ENCODE results near the gene PPM1D. TPM values are rescaled to one million over a fixed set of nuclear protein-coding genes. Genes with fewer than 3 reads are reported as not detected.

PPM1D gene
- total RNA-seq, 1 donor from 2014 or later = 5.0 TPM

GRCh38 chr17:60618080-60618479 is 18.1 kb downstream of the PPM1D start:
- ATAC-seq (no peak), DNase-seq (ENCODE audit: low spot score) (no peak)

- DNase-seq (ENCODE audit: low spot score) = no peak
- ATAC-seq = no peak
These were observed 19.0 kb downstream of the PPM1D start for GRCh38 chr17:60618854-60619526.

DNA sequence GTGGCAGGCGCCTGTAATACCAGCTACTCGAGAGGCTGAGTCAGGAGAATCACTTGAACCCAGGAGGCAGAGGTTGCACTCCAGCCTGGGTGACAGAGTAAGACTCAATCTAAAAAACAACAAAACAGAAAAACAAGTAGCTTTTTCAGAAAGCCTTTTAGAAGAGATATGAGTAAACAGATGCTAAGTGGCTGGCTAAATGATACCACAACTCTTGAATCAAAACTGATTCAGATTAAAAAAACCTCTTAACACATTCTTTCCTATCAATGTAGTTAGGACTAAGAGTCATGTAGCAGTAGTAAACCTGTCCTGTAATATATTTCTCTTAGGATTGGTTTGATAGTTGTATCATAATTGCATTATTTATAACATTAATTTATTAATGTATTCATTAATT is 23.0 kb downstream of the PPM1D start:
- DNase-seq (ENCODE audit: low spot score) (no peak), ATAC-seq (no peak)

DNA sequence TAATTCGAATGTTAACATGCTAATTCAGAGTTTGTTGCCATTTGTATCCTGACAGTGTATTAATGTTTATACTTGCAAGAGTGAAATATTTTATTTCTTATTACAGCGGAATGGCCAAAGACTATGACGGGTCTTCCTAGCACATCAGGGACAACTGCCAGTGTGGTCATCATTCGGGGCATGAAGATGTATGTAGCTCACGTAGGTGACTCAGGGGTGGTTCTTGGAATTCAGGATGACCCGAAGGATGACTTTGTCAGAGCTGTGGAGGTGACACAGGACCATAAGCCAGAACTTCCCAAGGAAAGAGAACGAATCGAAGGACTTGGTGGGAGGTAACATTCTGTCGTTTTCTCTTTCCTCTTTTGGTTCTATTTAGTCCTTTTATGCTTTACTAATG is 23.4 kb downstream of the PPM1D start:
- ATAC-seq (no peak), DNase-seq (ENCODE audit: low spot score) (no peak)

DNA sequence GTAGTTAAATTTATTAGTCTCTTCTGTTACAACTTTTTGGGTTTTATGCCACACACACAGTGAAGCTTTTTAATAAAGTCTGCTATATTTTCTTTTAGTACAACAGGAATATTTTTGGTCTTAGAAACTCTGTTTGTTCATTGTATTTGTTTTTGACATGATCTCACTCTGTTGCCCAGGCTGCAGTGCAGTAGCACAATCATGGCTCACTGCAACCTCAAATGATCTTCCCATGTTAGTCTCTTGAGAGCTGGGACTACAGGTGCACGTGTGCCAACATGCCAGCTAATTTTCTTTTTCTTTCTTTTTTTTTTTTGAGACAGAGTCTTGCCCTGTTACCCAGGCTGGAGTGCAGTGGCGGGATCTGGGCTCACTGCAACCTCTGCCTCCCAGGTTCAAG is 27.1 kb downstream of the PPM1D start:
- no peak for ATAC-seq
- no peak for DNase-seq (ENCODE audit: low spot score)

DNA sequence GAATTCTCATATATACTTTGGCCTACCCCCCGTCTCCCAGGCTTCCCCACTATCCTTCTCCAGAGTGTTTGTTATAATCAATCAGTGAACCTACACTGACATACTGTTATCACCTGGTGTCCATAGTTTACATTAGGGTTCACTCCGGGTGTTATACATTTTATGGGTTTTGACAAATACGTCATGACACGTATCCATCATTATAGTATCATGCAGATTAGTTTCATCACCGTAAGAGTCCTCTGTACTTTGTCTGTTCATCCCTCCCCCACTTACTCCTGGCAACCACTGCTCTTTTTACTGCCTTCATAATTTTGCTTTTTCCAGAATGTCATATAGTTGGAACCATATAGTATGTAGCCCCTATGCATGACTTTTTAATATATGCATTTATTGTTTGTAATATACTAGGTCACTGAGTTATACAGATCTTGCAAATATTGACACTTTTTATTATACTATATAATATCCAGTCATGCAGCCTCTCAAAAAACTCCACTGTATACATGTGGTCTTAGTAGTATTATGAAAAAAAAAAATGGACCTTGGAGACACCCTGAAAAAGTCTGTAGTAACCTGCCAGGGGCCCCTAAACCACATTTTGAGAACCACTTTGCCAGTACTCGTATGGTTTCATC is 28.4 kb downstream of the PPM1D start:
- ATAC-seq (no peak), DNase-seq (ENCODE audit: low spot score) (no peak)

DNA sequence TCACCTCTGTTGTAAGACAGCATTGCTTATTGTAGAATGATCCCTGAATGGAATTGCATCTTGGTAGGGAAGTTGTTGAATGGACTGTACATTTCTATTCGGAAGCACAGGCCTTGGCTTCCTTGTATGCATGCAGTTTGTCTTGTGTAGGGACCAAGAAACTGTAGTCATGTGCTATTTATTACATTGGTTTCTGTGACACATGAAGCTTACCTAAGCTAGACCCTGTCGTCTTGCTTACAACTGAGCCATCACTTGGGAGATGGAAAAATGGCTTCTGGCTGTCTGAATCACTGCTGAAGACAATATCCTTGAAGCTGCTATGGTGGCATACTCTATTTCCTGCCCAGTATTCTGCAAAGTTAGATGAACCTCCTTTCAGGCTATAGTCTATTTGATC is 29.1 kb downstream of the PPM1D start:
- no peak for DNase-seq (ENCODE audit: low spot score)
- no peak for ATAC-seq

GRCh38 chr17:60630352-60630751 is 30.4 kb downstream of the PPM1D start:
- peak; percentile 33 for ATAC-seq
- no peak for DNase-seq (ENCODE audit: low spot score)

DNA sequence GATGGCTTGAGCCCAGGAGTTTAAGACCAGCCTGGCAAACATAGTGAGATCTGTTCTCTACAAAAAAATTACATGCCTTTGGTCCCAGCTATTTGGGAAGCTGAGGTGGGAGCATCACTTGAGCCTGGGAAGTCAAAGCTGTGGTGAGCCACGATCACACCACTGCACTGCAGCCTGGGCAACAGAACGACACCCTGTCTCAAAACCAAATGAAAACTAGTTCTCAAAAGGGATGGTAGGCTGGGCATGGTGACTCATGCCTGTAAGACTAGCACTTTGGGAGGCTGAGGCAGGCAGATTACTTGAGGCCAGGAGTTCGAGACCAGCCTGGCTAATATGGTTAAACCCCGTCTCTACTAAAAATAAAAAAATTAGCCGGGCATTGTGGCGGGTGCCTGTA is 31.1 kb downstream of the PPM1D start:
- ATAC-seq = no peak
- no peak for DNase-seq (ENCODE audit: low spot score)

- no peak for ATAC-seq
- DNase-seq (ENCODE audit: low spot score) = no peak
These were observed 37.7 kb downstream of the PPM1D start for GRCh38 chr17:60637683-60638082.

DNA sequence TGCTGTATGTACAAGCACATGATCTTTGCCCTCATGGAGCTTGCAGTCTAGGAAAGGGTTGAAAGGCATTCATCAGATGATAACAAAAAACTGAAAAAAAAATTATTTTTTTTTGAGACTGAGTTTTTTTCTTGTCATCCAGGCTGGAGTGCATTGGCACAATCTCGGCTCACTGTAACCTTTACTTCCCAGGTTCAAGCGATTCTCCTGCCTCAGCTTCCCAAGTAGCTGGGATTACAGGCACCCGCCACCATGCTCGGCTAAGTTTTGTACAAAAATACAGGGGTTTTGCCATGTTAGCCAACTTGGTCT is 39.0 kb downstream of the PPM1D start:
- ATAC-seq = no peak
- no peak for DNase-seq (ENCODE audit: low spot score)

DNA sequence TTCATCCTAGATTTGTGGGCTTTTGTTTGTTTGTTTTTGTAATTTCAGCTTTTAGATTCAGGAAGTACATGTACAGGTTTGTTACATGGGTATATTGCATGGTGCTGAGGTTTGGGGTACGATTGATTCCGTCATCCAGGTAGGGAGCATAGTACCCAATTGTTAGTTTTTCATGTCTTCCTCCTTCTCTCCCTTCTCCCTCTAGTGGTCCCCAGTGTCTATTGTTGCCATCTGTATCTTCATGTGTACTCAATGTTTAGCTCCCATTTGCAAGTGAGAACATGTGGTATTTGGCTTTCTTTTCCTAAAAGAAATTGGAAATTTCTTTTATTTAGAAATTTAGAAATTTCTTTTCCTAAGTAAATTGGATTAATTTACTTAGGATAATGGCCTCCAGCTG is 40.5 kb downstream of the PPM1D start:
- no peak for ATAC-seq
- no peak for DNase-seq (ENCODE audit: low spot score)

DNA sequence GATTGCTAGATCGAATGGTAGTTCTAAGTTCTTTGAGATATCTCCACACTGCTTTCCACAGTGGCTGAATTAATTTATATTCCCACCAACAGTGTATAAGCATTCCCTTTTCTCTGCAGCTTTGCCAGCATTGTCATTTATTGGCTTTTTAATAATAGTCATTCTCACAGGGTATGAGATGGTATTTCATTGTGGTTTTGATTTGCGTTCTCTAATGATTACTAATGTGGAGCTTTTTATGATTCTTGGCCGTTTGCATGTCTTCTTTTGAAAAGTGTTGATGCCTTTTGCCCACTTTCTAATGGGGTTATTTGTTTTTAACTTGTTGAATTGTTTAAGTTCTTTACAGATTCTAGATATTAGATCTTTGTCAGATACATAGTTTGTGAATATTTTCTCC is 41.1 kb downstream of the PPM1D start:
- DNase-seq (ENCODE audit: low spot score) = no peak

GRCh38 chr17:60641810-60642220 is 41.8 kb downstream of the PPM1D start:
- DNase-seq (ENCODE audit: low spot score) (peak; percentile 53), ATAC-seq (peak; percentile 83)

More for the DNA sequence above, 41.1 kb downstream of the PPM1D start:
- ATAC-seq = no peak

GRCh38 chr17:60645918-60646523 is 46.0 kb downstream of the PPM1D start:
- DNase-seq (ENCODE audit: low spot score) (no peak), ATAC-seq (no peak)

DNA sequence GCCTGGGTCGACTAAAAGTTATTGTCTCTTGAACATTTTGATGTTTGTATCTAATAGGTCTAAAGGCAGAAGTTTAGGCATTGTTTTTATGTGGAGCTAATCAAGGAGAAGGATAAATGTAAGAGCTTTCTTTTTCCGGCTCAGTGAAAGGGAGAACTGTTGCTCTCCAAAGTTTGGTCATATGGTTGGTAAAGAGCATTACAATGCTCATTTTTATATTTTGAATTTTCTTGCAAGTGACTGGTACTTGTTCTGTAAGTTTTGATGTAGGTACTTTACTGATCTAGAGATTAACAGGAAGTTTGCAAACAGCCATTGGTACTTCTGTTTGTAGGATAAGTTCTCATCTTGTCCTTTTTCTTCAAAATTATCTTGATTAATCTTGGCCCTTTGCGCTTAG is 46.7 kb downstream of the PPM1D start:
- no peak for ATAC-seq

DNA sequence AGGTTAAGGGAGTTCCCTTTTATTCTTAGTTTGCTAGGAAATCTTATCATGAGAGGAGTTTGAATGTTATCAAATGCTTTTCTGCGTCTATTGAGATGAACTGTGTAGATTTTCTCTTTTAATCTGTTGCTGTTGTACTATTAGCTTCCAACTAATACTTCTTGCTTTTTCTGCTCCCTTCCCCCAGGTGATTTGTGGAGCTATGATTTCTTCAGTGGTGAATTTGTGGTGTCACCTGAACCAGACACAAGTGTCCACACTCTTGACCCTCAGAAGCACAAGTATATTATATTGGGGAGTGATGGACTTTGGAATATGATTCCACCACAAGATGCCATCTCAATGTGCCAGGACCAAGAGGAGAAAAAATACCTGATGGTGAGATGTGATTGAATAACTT is 47.7 kb downstream of the PPM1D start:
- DNase-seq (ENCODE audit: low spot score) (no peak), ATAC-seq (no peak)

More for the DNA sequence above, 46.7 kb downstream of the PPM1D start:
- DNase-seq (ENCODE audit: low spot score) = no peak

- no peak for ATAC-seq
- no peak for DNase-seq (ENCODE audit: low spot score)
These were observed 52.7 kb downstream of the PPM1D start for GRCh38 chr17:60652454-60653247.

DNA sequence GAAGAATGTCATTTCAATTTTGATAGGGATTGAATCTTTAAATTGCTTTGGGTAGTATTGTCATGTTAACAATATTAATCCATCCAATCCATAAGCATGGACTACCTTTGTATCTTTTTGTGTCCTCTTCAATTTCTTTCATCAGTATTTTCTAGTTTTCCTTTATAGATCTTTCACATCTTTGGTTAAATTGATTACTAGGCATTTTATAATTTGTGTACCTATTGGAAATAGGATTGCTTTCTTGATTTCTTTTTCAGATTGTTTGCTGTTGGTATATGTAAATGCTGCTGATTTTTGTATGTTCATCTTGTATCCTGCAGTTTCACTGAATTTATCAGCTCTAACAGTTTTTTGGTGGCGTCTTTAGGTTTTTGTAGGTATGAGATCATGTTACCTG is 53.6 kb downstream of the PPM1D start:
- ATAC-seq (no peak), DNase-seq (ENCODE audit: low spot score) (no peak)

DNA sequence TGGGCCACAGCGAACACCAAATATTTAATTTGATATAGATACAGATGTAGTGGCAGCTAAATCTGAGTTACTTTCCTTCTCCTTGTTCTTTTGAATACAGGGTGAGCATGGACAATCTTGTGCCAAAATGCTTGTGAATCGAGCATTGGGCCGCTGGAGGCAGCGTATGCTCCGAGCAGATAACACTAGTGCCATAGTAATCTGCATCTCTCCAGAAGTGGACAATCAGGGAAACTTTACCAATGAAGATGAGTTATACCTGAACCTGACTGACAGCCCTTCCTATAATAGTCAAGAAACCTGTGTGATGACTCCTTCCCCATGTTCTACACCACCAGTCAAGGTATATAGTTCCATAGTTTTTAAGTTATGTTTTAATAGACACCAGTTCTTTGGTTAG is 56.5 kb downstream of the PPM1D start:
- DNase-seq (ENCODE audit: low spot score) (no peak), ATAC-seq (no peak)

- no peak for ATAC-seq
These were observed 59.2 kb downstream of the PPM1D start for GRCh38 chr17:60659156-60659555.

GRCh38 chr17:60661489-60661888 is 61.5 kb downstream of the PPM1D start:
- ATAC-seq (no peak), DNase-seq (ENCODE audit: low spot score) (no peak)

More at GRCh38 chr17:60659156-60659555, 59.2 kb downstream of the PPM1D start:
- DNase-seq (ENCODE audit: low spot score) = no peak

Data from left lobe of liver (tissue), 2 donors.